Thyroid gland (tissue), 4 donors: ENCODE results near the gene PHF21A. TPM values are rescaled to one million over a fixed set of nuclear protein-coding genes. Genes with fewer than 3 reads are reported as not detected.

Experiments used
- DNase-seq, 2 donors: peaks; one replicate each; pipeline ENCODE4 v3.0.0-alpha.2; 2019
- H3K27ac ChIP-seq, 3 donors: fragments of 200-600 bp; sonication (generic); 1 replicate in 2 of 3; 2 replicates in 1 of 3; pipeline ENCODE4 v1.5.1; 2016 to 2019; ENCODE audit warnings: mild to moderate bottlenecking in 1 of 3, moderate library complexity in 1 of 3
- H3K27me3 ChIP-seq: fragments of 200-600 bp; sonication (generic); one replicate; pipeline ENCODE4 v1.5.1; 2019
- H3K36me3 ChIP-seq, 2 donors: fragments of 200-600 bp; sonication (generic); one replicate each; pipeline ENCODE4 v1.5.1; 2016 to 2019
- H3K4me1 ChIP-seq, 2 donors: fragments of 200-600 bp; sonication (generic); one replicate each; pipeline ENCODE4 v1.5.1; 2017 to 2019
- H3K4me3 ChIP-seq, 3 donors: fragments of 200-600 bp; sonication (generic); replicated peaks in 1 of 3; 1 replicate in 2 of 3; 2 replicates in 1 of 3; pipeline ENCODE4 v1.5.1; 2016; ENCODE audit warnings: mild to moderate bottlenecking in 1 of 3
- H3K9me3 ChIP-seq: fragments of 200-600 bp; sonication (generic); one replicate; pipeline ENCODE4 v1.5.1; 2017
- CTCF ChIP-seq, 6 experiments: fragments of 200-600 bp in 3 of 6; fragments of 450-650 bp in 3 of 6; sonication (generic) in 3 of 6; IDR thresholded peaks; one replicate each; pipeline ENCODE4 v1.5.1; 2016 to 2019; ENCODE audit warnings: antibody characterized with exemption in 6 of 6, mild to moderate bottlenecking in 2 of 6, inconsistent platforms in 1 of 6, moderate library complexity in 1 of 6
- POLR2A ChIP-seq, 2 donors: fragments of 450-650 bp; IDR thresholded peaks; one replicate each; pipeline ENCODE4 v1.6.1; 2017; ENCODE audit warnings: antibody characterized with exemption in 2 of 2, mild to moderate bottlenecking in 2 of 2, moderate library complexity in 1 of 2
- WGBS, 2 donors: methylation state at CpG; one replicate each; pipeline ENCODE4 v1.1.5; 2017; 5-methylcytosine and 5-hydroxymethylcytosine counted together
- intact Hi-C: fragments of 100-400 bp; cut with DNase I; formaldehyde crosslinking; loops from one replicate; pipeline ENCODE4 v1.15.1; 2023
- total RNA-seq, 4 donors: library from RNA; depleted of rRNA; stranded (reverse); fragments of >200 nt; gene quantifications; one replicate each; pipeline ENCODE4 v1.2.3, GENCODE V29; 2016

Gene PHF21A
- total RNA-seq, 4 donors from 2014 or later: 26.2 to 95.7 (median 64.0) TPM

GRCh38 chr11:45897556-45897955, 223.7 kb downstream of the PHF21A start:
- Histone ChIP-seq H3K9me3 (no peaks in the 10 kb centered on the region), H3K27ac (no peak overlapping the region), H3K36me3 (no peaks in the 10 kb centered on the region), H3K4me1 (peaks cover 17 to 20% of the 10 kb centered on the region in 2 donors), H3K27me3 (no peaks in the 10 kb centered on the region), H3K4me3 (no peak overlapping the region)
- DNase-seq: no peak
- TF ChIP-seq POLR2A (IDR thresholded peaks at IDR 0.05) (no peak), CTCF (IDR thresholded peaks at IDR 0.05) (no peak)
- intact Hi-C loops: no loop called here
- 87 to 90% methylated on average over 6 of the region's 6 CpGs for WGBS, 2 donors

- Histone ChIP-seq H3K36me3 (no peaks in the 10 kb centered on the region), H3K4me3 (no peak overlapping the region), H3K27me3 (no peaks in the 10 kb centered on the region), H3K9me3 (no peaks in the 10 kb centered on the region), H3K4me1 (peaks cover 17 to 20% of the 10 kb centered on the region in 2 donors), H3K27ac (no peak overlapping the region)
- 8 to 25% methylated on average over 6 to 17 of the region's 19 CpGs for WGBS, 2 donors
- peak in 1 of 2 donors; percentile 19 for DNase-seq
- intact Hi-C loops: no loop called here
- TF ChIP-seq CTCF (IDR thresholded peaks at IDR 0.05) (no peak), POLR2A (IDR thresholded peaks at IDR 0.05) (no peak)
Observed at GRCh38 chr11:45896422-45896984, 224.8 kb downstream of the PHF21A start.

GRCh38 chr11:45895553-45896259, 225.5 kb downstream of the PHF21A start:
- 90 to 92% methylated on average over 6 to 8 of the region's 8 CpGs for WGBS, 2 donors
- H3K4me3 ChIP-seq: no peak overlapping the region
- H3K4me1 ChIP-seq: peaks cover 10 to 15% of the 10 kb centered on the region in 2 donors
- no peak overlapping the region for H3K27ac ChIP-seq
- TF ChIP-seq CTCF (IDR thresholded peaks at IDR 0.05) (no peak), POLR2A (IDR thresholded peaks at IDR 0.05) (no peak)
- no peaks in the 10 kb centered on the region for H3K36me3 ChIP-seq
- intact Hi-C loops: no loop called here
- H3K9me3 ChIP-seq: no peaks in the 10 kb centered on the region
- no peaks in the 10 kb centered on the region for H3K27me3 ChIP-seq
- DNase-seq: no peak

GRCh38 chr11:45894555-45895247, 226.6 kb downstream of the PHF21A start:
- H3K36me3 ChIP-seq: no peaks in the 10 kb centered on the region
- intact Hi-C loops: no loop called here
- peaks cover 6 to 9% of the 10 kb centered on the region in 2 donors for H3K4me1 ChIP-seq
- DNase-seq: no peak
- no peaks in the 10 kb centered on the region for H3K9me3 ChIP-seq
- no peak overlapping the region for H3K4me3 ChIP-seq
- no peak overlapping the region for H3K27ac ChIP-seq
- 80 to 91% methylated on average over 6 of the region's 6 CpGs for WGBS, 2 donors
- no peaks in the 10 kb centered on the region for H3K27me3 ChIP-seq
- TF ChIP-seq CTCF (IDR thresholded peaks at IDR 0.05): no peak
- no peak for TF ChIP-seq POLR2A (IDR thresholded peaks at IDR 0.05)

GRCh38 chr11:45892856-45893255, 228.4 kb downstream of the PHF21A start:
- intact Hi-C loops: no loop called here
- no peak overlapping the region for H3K27ac ChIP-seq
- no peaks in the 10 kb centered on the region for H3K9me3 ChIP-seq
- 78 to 81% methylated on average over 5 of the region's 5 CpGs for WGBS, 2 donors
- no peak for DNase-seq
- H3K27me3 ChIP-seq: no peaks in the 10 kb centered on the region
- H3K4me3 ChIP-seq: no peak overlapping the region
- H3K36me3 ChIP-seq: no peaks in the 10 kb centered on the region
- H3K4me1 ChIP-seq: no peaks in the 10 kb centered on the region
- TF ChIP-seq CTCF (IDR thresholded peaks at IDR 0.05) (no peak), POLR2A (IDR thresholded peaks at IDR 0.05) (no peak)
